Neural crest cell (in vitro differentiated cells): ENCODE results near the gene OR5H2. TPM values are rescaled to one million over a fixed set of nuclear protein-coding genes. Genes with fewer than 3 reads are reported as not detected.

Experiments used
- DNase-seq: peaks from one replicate; pipeline ENCODE4 v3.0.0; 2021; ENCODE audit warnings: low read depth, mixed read lengths, low spot score
- H3K27ac Mint-ChIP-seq: one replicate; pipeline ENCODE4 v1.8.0; 2021; ENCODE audit warnings: mild to moderate bottlenecking, mixed read lengths; ENCODE audit not compliant: unreplicated experiment
- H3K27me3 Mint-ChIP-seq: 2 replicates; pipeline ENCODE4 v1.8.0; 2021; ENCODE audit warnings: low read depth, mild to moderate bottlenecking, mixed read lengths
- H3K36me3 Mint-ChIP-seq: 2 replicates; pipeline ENCODE4 v1.8.0; 2021; ENCODE audit warnings: low read depth, mild to moderate bottlenecking, mixed read lengths
- H3K4me1 Mint-ChIP-seq: 2 replicates; pipeline ENCODE4 v1.8.0; 2021; ENCODE audit warnings: mixed read lengths
- H3K4me3 Mint-ChIP-seq: one replicate; pipeline ENCODE4 v1.8.0; 2021; ENCODE audit warnings: mild to moderate bottlenecking, mixed read lengths
- H3K9me3 Mint-ChIP-seq: 2 replicates; pipeline ENCODE4 v1.8.0; 2021; ENCODE audit warnings: mixed read lengths
- total RNA-seq: library from RNA; stranded (reverse); gene quantifications from 2 replicates; pipeline ENCODE4 v1.2.1, GENCODE V29; 2021
- TF ChIP-seq, protein P1 (sequence below): fragments of 200-600 bp; sonication (generic); conservative IDR thresholded peaks from 2 replicates; pipeline ENCODE4 v1.5.0; 2021; ENCODE audit warnings: antibody characterized with exemption, mild to moderate bottlenecking

OR5H2 gene
- total RNA-seq, 1 donor from 2014 or later: not detected

DNA sequence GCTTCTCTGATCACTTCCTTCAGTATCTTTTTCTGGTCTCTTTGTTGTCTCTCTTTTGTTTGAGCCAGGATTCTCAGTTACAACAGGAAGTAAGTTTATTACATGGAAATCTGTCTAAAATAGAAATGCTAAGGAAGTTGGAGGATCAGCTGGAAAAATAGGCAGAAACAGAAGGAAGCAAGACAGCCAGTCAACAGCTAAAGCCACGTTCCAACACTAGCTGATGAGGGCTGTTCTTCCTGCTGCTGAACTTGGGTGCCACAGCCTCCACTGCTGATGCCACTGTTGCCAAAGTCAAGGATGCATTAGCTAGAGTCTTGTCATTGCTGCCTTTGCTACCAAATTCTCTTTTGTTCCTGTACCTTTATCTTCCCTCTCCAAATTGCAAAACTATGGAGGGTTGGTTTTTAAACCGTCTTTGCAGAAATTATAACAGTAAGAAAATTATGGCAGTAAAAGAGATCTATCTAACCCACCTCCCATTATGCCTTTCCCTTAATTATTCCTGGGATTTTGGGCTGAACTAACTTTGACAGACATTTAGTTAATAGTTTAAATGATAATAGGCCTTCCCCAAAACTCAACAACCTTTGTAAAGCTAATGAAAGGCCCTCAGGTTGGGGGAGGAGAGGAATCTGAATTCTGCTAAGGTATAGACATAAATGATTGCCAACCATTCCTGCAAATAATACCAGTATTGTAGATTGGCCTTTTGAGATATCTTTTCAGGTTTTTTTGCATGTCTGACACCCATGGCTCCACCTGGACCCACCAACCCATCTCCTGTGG lies 44.0 kb downstream of the OR5H2 start:
- H3K36me3 Mint-ChIP-seq: no peaks in the 10 kb centered on the region
- H3K9me3 Mint-ChIP-seq: no peaks in the 10 kb centered on the region
- H3K27me3 Mint-ChIP-seq: peaks cover 32% of the 10 kb centered on the region
- H3K4me3 Mint-ChIP-seq: no peak overlapping the region
- TF ChIP-seq, protein P1, sequence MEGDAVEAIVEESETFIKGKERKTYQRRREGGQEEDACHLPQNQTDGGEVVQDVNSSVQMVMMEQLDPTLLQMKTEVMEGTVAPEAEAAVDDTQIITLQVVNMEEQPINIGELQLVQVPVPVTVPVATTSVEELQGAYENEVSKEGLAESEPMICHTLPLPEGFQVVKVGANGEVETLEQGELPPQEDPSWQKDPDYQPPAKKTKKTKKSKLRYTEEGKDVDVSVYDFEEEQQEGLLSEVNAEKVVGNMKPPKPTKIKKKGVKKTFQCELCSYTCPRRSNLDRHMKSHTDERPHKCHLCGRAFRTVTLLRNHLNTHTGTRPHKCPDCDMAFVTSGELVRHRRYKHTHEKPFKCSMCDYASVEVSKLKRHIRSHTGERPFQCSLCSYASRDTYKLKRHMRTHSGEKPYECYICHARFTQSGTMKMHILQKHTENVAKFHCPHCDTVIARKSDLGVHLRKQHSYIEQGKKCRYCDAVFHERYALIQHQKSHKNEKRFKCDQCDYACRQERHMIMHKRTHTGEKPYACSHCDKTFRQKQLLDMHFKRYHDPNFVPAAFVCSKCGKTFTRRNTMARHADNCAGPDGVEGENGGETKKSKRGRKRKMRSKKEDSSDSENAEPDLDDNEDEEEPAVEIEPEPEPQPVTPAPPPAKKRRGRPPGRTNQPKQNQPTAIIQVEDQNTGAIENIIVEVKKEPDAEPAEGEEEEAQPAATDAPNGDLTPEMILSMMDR: no peak
- DNase-seq: no peak
- no peak overlapping the region for H3K27ac Mint-ChIP-seq
- peaks cover 16% of the 10 kb centered on the region for H3K4me1 Mint-ChIP-seq

DNA sequence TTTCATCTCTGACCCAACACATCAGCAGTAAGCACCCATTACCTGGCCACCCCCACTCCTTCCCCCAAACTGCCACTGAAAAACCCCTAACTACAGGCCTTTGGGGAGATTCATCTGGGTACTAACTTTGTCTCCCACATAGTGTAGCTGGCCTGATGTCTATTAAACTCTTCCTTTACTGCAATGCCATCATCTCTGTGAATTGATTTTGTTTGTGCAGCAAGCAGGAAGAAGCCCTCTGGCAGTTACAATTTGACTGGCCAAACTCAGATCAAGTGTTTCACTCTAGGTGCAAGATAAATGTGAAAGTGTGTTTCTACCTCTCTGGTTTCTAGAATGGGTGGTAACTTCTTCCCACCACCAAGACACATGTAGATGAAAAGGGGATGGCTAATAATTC lies 44.6 kb downstream of the OR5H2 start:
- Mint-ChIP-seq H3K4me1 (peaks cover 16% of the 10 kb centered on the region), H3K4me3 (no peak overlapping the region)
- no peak for DNase-seq

DNA sequence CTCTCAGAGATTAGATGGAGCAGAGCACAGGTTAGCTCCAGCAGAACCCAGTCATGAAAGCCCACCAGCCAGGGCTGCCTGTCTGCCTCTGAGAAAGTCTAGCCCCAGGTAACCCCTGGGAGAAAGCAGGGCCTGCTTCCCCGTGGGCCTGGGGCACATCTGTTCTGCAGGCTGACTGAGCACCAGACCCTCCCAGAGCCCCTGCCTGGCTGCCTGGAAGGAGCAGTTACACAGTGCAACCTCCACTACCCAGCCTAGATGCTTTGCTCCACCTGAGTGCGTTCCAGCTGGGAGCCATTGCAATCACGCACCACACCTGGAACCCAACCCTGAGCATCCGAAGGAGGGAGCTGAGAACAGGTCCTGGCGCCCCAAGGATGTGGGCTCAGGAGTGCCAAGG lies 46.6 kb downstream of the OR5H2 start:
- H3K27me3 Mint-ChIP-seq: peaks cover 53% of the 10 kb centered on the region
- no peaks in the 10 kb centered on the region for H3K36me3 Mint-ChIP-seq
- TF ChIP-seq, protein P1: no peak
- no peaks in the 10 kb centered on the region for H3K9me3 Mint-ChIP-seq
- H3K27ac Mint-ChIP-seq: no peak overlapping the region
- H3K4me1 Mint-ChIP-seq: peaks cover 10% of the 10 kb centered on the region
- H3K4me3 Mint-ChIP-seq: no peak overlapping the region
- no peak for DNase-seq

More for the DNA sequence above, 44.6 kb downstream of the OR5H2 start:
- peaks cover 39% of the 10 kb centered on the region for H3K27me3 Mint-ChIP-seq
- H3K27ac Mint-ChIP-seq: no peak overlapping the region
- no peaks in the 10 kb centered on the region for H3K36me3 Mint-ChIP-seq
- TF ChIP-seq, protein P1: no peak
- H3K9me3 Mint-ChIP-seq: no peaks in the 10 kb centered on the region

DNA sequence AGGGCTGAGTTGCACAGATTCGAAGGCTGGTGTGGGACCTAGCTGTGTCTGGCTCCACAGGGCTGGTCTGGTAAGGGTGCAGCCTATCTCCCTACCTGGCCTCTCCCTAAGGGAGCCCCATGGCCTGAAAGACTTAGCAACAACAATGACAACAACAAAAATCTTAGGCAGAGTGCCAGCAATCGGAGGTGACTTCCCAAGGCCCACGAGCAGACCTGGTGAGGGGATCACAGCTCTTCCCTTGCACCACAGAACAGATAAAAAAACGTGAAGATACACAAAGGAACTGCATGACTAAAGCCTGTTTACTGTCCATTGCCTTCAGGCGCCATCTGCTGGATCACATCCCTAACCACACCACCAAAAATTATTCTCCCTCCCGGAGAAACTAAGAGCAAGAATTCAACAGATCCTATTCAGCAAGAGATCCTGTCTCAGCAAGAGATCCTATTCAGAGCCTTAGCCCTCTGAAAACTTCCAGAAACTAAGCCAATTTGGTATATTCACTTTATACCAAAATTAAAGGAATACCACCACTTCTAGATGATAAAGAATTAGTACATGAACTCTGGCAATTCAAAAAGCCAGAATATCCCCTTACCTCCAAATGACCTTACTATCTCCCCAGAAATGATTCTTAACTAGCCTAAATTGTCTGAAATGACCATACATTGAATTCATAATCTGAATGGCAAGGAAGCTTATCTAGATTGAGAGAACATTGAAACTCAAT lies 47.3 kb downstream of the OR5H2 start:
- Mint-ChIP-seq H3K27ac (peak overlapping the region; percentile 30), H3K27me3 (peaks cover 59% of the 10 kb centered on the region), H3K36me3 (no peaks in the 10 kb centered on the region), H3K9me3 (no peaks in the 10 kb centered on the region), H3K4me1 (peaks cover 10% of the 10 kb centered on the region), H3K4me3 (no peak overlapping the region)
- peak; percentile 50 for DNase-seq
- TF ChIP-seq, protein P1: peak; percentile 85

DNA sequence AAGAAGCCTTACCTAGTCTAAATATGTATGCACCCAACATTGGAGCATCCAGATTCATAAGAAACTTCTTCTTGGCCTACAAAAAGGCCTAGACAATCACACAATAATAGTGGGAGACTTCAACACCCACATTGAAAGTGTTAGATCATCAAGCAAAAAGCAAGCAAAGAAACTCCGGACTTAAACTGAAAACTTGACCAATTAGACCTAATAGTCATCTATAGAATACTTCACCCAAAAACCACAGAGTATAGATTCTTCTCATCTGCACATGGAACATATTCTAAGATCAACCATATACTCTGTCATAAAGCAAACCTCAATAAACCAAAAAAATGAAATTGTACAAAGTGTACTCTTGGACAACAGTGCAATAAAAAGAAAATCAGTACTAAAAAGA lies 49.0 kb downstream of the OR5H2 start:
- Mint-ChIP-seq H3K27ac (no peak overlapping the region), H3K27me3 (peaks cover 49% of the 10 kb centered on the region), H3K9me3 (no peaks in the 10 kb centered on the region), H3K36me3 (no peaks in the 10 kb centered on the region), H3K4me1 (peaks cover 5% of the 10 kb centered on the region), H3K4me3 (no peak overlapping the region)
- TF ChIP-seq, protein P1: no peak
- no peak for DNase-seq

Other genes starting within 250 kb of the OR5H2 start
- gene GABRR3, start 247.2 kb upstream of the OR5H2 start, total RNA-seq: not detected in 2 replicates
- gene OR5AC2, start 195.3 kb upstream of the OR5H2 start, total RNA-seq: not detected in 2 replicates
- not detected in 2 replicates for gene OR5H1, start 151.8 kb upstream of the OR5H2 start, total RNA-seq
- not detected in 2 replicates for gene OR5H14, start 135.0 kb upstream of the OR5H2 start, total RNA-seq
- not detected in 2 replicates for gene OR5H15, start 115.8 kb upstream of the OR5H2 start, total RNA-seq
- not detected in 2 replicates for gene OR5H6, start 18.3 kb upstream of the OR5H2 start, total RNA-seq
- not detected in 2 replicates for gene OR5K4, start 71.3 kb downstream of the OR5H2 start, total RNA-seq
- not detected in 2 replicates for gene OR5K3, start 108.2 kb downstream of the OR5H2 start, total RNA-seq
- not detected in 2 replicates for gene OR5K1, start 180.7 kb downstream of the OR5H2 start, total RNA-seq
- gene OR5K2, start 215.2 kb downstream of the OR5H2 start, total RNA-seq: not detected in 2 replicates
- gene CLDND1, start 240.4 kb downstream of the OR5H2 start, total RNA-seq: 93.5 and 102 TPM in 2 replicates
- gene GPR15, start 249.5 kb downstream of the OR5H2 start, total RNA-seq: not detected in 2 replicates